ENCODE measurements around the gene CPE. TPM values are rescaled to one million over a fixed set of nuclear protein-coding genes. Genes with fewer than 3 reads are reported as not detected.

CPE gene
- polyA plus RNA-seq, 1 of the 3 experiments (the other 2 are of a cell fraction), result 18.2 TPM

GRCh38 chr4:165378745-165379677 lies at the start of gene CPE (continued):
- TF ChIP-seq REST (IDR thresholded peaks at IDR 0.05; ENCODE audit: low read depth, low read length), result 0 out of 2 replicates have a peak, but pooled peaks have one; percentile 5
- TF ChIP-seq EZH2phosphoT487 (IDR thresholded peaks at IDR 0.05; ENCODE audit: borderline replicate concordance, low read depth), result no peak
- TF ChIP-seq TAF1 (IDR thresholded peaks at IDR 0.05; ENCODE audit: borderline replicate concordance, low read depth, low read length), result peak; percentile 70; the same call in 1 of the 2 replicates
- TF ChIP-seq TEAD4 (IDR thresholded peaks at IDR 0.05; ENCODE audit: borderline replicate concordance, insufficient read depth), result no peak
- TF ChIP-seq ZBTB33 (IDR thresholded peaks at IDR 0.05; ENCODE audit: borderline replicate concordance, low read depth), result no peak
- no peak for TF ChIP-seq USF1 (IDR thresholded peaks at IDR 0.05; ENCODE audit: borderline replicate concordance, low read depth)
- TF ChIP-seq NFIC (IDR thresholded peaks at IDR 0.05; ENCODE audit: borderline replicate concordance), result no peak
- TF ChIP-seq POLR2AphosphoS5 (IDR thresholded peaks at IDR 0.05; ENCODE audit: low read depth, low read length), result peak; percentile 37; the same call in 1 of the 2 replicates
- TF ChIP-seq RXRA (IDR thresholded peaks at IDR 0.05; ENCODE audit: borderline replicate concordance, low read depth), result no peak
- no peak for TF ChIP-seq YY1 (IDR thresholded peaks at IDR 0.05; ENCODE audit: low read depth)

GRCh38 chr4:165330071-165330470 lies 48.7 kb upstream of the CPE start:
- H4K20me1 ChIP-seq (ENCODE audit: insufficient read depth), result no peaks in the 10 kb centered on the region

More at GRCh38 chr4:165330071-165330470, 48.7 kb upstream of the CPE start:
- Histone ChIP-seq H3K9me3 (no peaks in the 10 kb centered on the region), H2AFZ (ENCODE audit: low read depth) (no peak overlapping the region), H3K4me3 (ENCODE audit: low read depth in 2 of 2, low read length in 1 of 2) (no peak overlapping the region), H3K27me3 (ENCODE audit: insufficient read depth) (no peaks in the 10 kb centered on the region), H3K4me2 (no peak overlapping the region), H3K9me2 (no peaks in the 10 kb centered on the region), H3K79me2 (ENCODE audit: insufficient read depth) (peaks cover 57% of the 10 kb centered on the region), H3F3A (replicated peaks; ENCODE audit: insufficient read depth) (peaks cover 8% of the 10 kb centered on the region), H3K27ac (ENCODE audit: low read depth in 2 of 2, low read length in 1 of 2) (no peak overlapping the region), H3K4me1 (ENCODE audit: control insufficient read depth in 1 of 2, insufficient read depth in 2 of 2, low read depth in 1 of 2, low read length in 1 of 2) (peaks cover 6 to 18% of the 10 kb centered on the region in 2 experiments; a peak in 3 of 4 replicates), H3K9ac (no peak overlapping the region), H3K36me3 (replicated peaks in 1 of 2; ENCODE audit: control insufficient read depth in 1 of 2, insufficient read depth in 2 of 2, low read length in 1 of 2) (peaks cover 10 to 28% of the 10 kb centered on the region in 2 experiments)
- DNase-seq, result no peak
- CTCF ChIA-PET, result interaction anchor here (1.0 to 2.7 kb wide), 5 partner anchors 13 to 217 kb away, joined by 3 to 10 read pairs (median 6); partner anchors contain the start of gene TMEM192
- POLR2A ChIA-PET, result no interaction called here
- no peak for TF ChIP-seq EZH2phosphoT487 (IDR thresholded peaks at IDR 0.05; ENCODE audit: borderline replicate concordance, low read depth)
- no peak for TF ChIP-seq SIN3A (IDR thresholded peaks at IDR 0.05; ENCODE audit: borderline replicate concordance, low read depth, low read length)
- no peak for TF ChIP-seq TCF12 (IDR thresholded peaks at IDR 0.05)
- no peak for TF ChIP-seq JUND (IDR thresholded peaks at IDR 0.05)
- TF ChIP-seq MEF2A (IDR thresholded peaks at IDR 0.05; ENCODE audit: borderline replicate concordance, low read depth), result no peak
- TF ChIP-seq FOXJ3 (CRISPR knock-in tag; IDR thresholded peaks at IDR 0.05), result no peak
- TF ChIP-seq YY1 (IDR thresholded peaks at IDR 0.05; ENCODE audit: low read depth), result no peak
- no peak for TF ChIP-seq CHD2 (IDR thresholded peaks at IDR 0.05; ENCODE audit: low read length, partially characterized antibody)
- TF ChIP-seq IRF3 (IDR thresholded peaks at IDR 0.05; ENCODE audit: low read depth, low read length), result no peak
- no peak for TF ChIP-seq MAX (IDR thresholded peaks at IDR 0.05; ENCODE audit: low read depth)
- TF ChIP-seq TEAD4 (IDR thresholded peaks at IDR 0.05; ENCODE audit: borderline replicate concordance, insufficient read depth), result no peak
- TF ChIP-seq GABPA (IDR thresholded peaks at IDR 0.05; ENCODE audit: low read depth), result no peak
- no peak for TF ChIP-seq ELF1 (IDR thresholded peaks at IDR 0.05)
- WGBS (ENCODE audit: low lambda C conversion rate), result 93% methylated on average over 2 of the region's 2 CpGs
